Endodermal cell (in vitro differentiated cells): ENCODE measurements around the gene COL13A1. TPM values are rescaled to one million over a fixed set of nuclear protein-coding genes. Genes with fewer than 3 reads are reported as not detected.

ENCODE experiments used
- DNase-seq: peaks from one replicate; pipeline ENCODE4 v3.0.0-alpha.2; 2017
- H3K27ac ChIP-seq: 2 replicates; pipeline ENCODE4 v1.5.1; 2013; ENCODE audit warnings: mild to moderate bottlenecking, low read depth, low read length, moderate library complexity
- H3K27me3 ChIP-seq: 2 replicates; pipeline ENCODE4 v1.6.1; 2013; ENCODE audit warnings: mild to moderate bottlenecking, low read length, moderate library complexity; ENCODE audit not compliant: insufficient read depth, control insufficient read depth, poor library complexity, severe bottlenecking
- H3K36me3 ChIP-seq: 2 replicates; pipeline ENCODE4 v1.7.0; 2013; ENCODE audit warnings: mild to moderate bottlenecking, low read length, moderate library complexity; ENCODE audit not compliant: control insufficient read depth, insufficient read depth
- H3K4me1 ChIP-seq: one replicate; pipeline ENCODE4 v1.7.0; 2013; ENCODE audit warnings: low read length; ENCODE audit not compliant: control insufficient read depth, insufficient read depth
- H3K4me3 ChIP-seq: 2 replicates; pipeline ENCODE4 v1.5.1; 2013; ENCODE audit warnings: mild to moderate bottlenecking, low read length, moderate library complexity
- H3K9ac ChIP-seq: 2 replicates; pipeline ENCODE4 v1.6.1; 2013; ENCODE audit warnings: mild to moderate bottlenecking, low read length, moderate library complexity; ENCODE audit not compliant: poor library complexity, severe bottlenecking; ENCODE audit errors: extremely low read depth
- H3K9me3 ChIP-seq: 2 replicates; pipeline ENCODE4 v1.6.1; 2013; ENCODE audit warnings: mild to moderate bottlenecking, low read length, moderate library complexity; ENCODE audit not compliant: control insufficient read depth
- H3K27ac Mint-ChIP-seq: 2 replicates; pipeline ENCODE4 v1.8.0; 2020; ENCODE audit warnings: mixed read lengths
- H3K27me3 Mint-ChIP-seq: 2 replicates; pipeline ENCODE4 v1.8.0; 2021; ENCODE audit warnings: mild to moderate bottlenecking, mixed read lengths; ENCODE audit not compliant: insufficient read depth
- H3K36me3 Mint-ChIP-seq: 2 replicates; pipeline ENCODE4 v1.8.0; 2020; ENCODE audit warnings: low read depth, mixed read lengths
- H3K4me1 Mint-ChIP-seq: 2 replicates; pipeline ENCODE4 v1.8.0; 2020; ENCODE audit warnings: mixed read lengths
- H3K4me3 Mint-ChIP-seq: 2 replicates; pipeline ENCODE4 v1.8.0; 2020; ENCODE audit warnings: mild to moderate bottlenecking, moderate library complexity, mixed read lengths
- H3K9me3 Mint-ChIP-seq: 2 replicates; pipeline ENCODE4 v1.8.0; 2020; ENCODE audit warnings: mild to moderate bottlenecking, mixed read lengths
- WGBS, 2 experiments: methylation state at CpG; one replicate each; pipeline versions ENCODE4 v1.1.5 to v1.1.7; 2013; ENCODE audit warnings: missing lambda C conversion rate in 2 of 2, mixed read lengths in 1 of 2; ENCODE audit not compliant: insufficient coverage in 1 of 2, insufficient read length in 1 of 2; 5-methylcytosine and 5-hydroxymethylcytosine counted together
- total RNA-seq, 2 donors: library from RNA; stranded (reverse); fragmentation: NEBNext Ultra II Directional in 1 of 2; extraction: Animal tissue kit (Norgen Biotek cat#: 25700) in 1 of 2; gene quantifications; 2 replicates in 1 of 2; 3 replicates in 1 of 2; pipeline ENCODE4 v1.2.1, GENCODE V29; 2021
- TF ChIP-seq, protein P1 (sequence below): fragments of 200-600 bp; sonication (generic); conservative IDR thresholded peaks from 2 replicates; pipeline ENCODE4 v1.5.0; 2021; ENCODE audit warnings: antibody characterized with exemption, mild to moderate bottlenecking

Gene COL13A1
- total RNA-seq, 2 donors from 2014 or later: 15.9 to 20.7 TPM

- H3K27ac ChIP-seq: no peak overlapping the region
- H3K27me3 Mint-ChIP-seq: no peaks in the 10 kb centered on the region
- WGBS, 2 experiments: 92 to 95% methylated on average over 5 to 6 of the region's 6 CpGs
- no peak overlapping the region for H3K4me3 Mint-ChIP-seq
- H3K9me3 Mint-ChIP-seq: no peaks in the 10 kb centered on the region
- no peaks in the 10 kb centered on the region for H3K9me3 ChIP-seq
- no peaks in the 10 kb centered on the region for H3K27me3 ChIP-seq
- no peak overlapping the region for H3K4me3 ChIP-seq
- no peaks in the 10 kb centered on the region for H3K4me1 ChIP-seq
- H3K9ac ChIP-seq: no peak overlapping the region
- H3K36me3 ChIP-seq: no peaks in the 10 kb centered on the region
- H3K4me1 Mint-ChIP-seq: peaks cover 32% of the 10 kb centered on the region
- TF ChIP-seq, protein P1, sequence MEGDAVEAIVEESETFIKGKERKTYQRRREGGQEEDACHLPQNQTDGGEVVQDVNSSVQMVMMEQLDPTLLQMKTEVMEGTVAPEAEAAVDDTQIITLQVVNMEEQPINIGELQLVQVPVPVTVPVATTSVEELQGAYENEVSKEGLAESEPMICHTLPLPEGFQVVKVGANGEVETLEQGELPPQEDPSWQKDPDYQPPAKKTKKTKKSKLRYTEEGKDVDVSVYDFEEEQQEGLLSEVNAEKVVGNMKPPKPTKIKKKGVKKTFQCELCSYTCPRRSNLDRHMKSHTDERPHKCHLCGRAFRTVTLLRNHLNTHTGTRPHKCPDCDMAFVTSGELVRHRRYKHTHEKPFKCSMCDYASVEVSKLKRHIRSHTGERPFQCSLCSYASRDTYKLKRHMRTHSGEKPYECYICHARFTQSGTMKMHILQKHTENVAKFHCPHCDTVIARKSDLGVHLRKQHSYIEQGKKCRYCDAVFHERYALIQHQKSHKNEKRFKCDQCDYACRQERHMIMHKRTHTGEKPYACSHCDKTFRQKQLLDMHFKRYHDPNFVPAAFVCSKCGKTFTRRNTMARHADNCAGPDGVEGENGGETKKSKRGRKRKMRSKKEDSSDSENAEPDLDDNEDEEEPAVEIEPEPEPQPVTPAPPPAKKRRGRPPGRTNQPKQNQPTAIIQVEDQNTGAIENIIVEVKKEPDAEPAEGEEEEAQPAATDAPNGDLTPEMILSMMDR: no peak
- no peaks in the 10 kb centered on the region for H3K36me3 Mint-ChIP-seq
- no peak overlapping the region for H3K27ac Mint-ChIP-seq
- DNase-seq: no peak
Measured at GRCh38 chr10:69835233-69835632, 33.5 kb downstream of the COL13A1 start.

- TF ChIP-seq, protein P1: no peak
- Histone ChIP-seq H3K36me3 (no peaks in the 10 kb centered on the region), H3K4me3 (no peak overlapping the region), H3K27me3 (no peaks in the 10 kb centered on the region), H3K4me1 (no peaks in the 10 kb centered on the region), H3K9me3 (no peaks in the 10 kb centered on the region), H3K9ac (no peak overlapping the region), H3K27ac (no peak overlapping the region)
- Mint-ChIP-seq H3K9me3 (no peaks in the 10 kb centered on the region), H3K36me3 (no peaks in the 10 kb centered on the region), H3K27ac (no peak overlapping the region), H3K4me1 (peaks cover 28% of the 10 kb centered on the region), H3K4me3 (no peak overlapping the region), H3K27me3 (no peaks in the 10 kb centered on the region)
- WGBS, 2 experiments: 85 to 88% methylated on average over 2 to 8 of the region's 8 CpGs
- DNase-seq: no peak
Measured at GRCh38 chr10:69835875-69836730, 34.4 kb downstream of the COL13A1 start.

DNA sequence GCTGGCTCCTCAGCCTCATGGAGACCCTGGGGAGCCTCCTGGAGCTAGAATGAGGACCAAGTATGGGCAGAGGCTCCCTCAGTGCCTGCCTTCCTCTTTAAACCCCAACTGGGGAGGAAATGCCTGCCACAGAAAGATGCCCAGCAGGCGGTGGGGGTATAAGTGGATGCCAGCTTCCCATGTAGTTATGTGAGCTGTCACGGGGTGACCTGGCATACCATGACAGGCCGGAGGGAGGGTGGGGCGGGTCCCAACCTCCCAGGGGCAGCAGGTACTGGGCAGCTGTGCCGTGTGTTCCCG lies 35.0 kb downstream of the COL13A1 start:
- 90 to 97% methylated on average over 3 to 6 of the region's 6 CpGs for WGBS, 2 experiments
- DNase-seq: no peak
- Histone ChIP-seq H3K36me3 (no peaks in the 10 kb centered on the region), H3K9me3 (no peaks in the 10 kb centered on the region), H3K4me3 (no peak overlapping the region), H3K9ac (no peak overlapping the region), H3K4me1 (no peaks in the 10 kb centered on the region), H3K27ac (no peak overlapping the region), H3K27me3 (no peaks in the 10 kb centered on the region)
- H3K27me3 Mint-ChIP-seq: no peaks in the 10 kb centered on the region
- no peak overlapping the region for H3K27ac Mint-ChIP-seq
- no peaks in the 10 kb centered on the region for H3K9me3 Mint-ChIP-seq
- H3K4me3 Mint-ChIP-seq: no peak overlapping the region
- peaks cover 25% of the 10 kb centered on the region for H3K4me1 Mint-ChIP-seq
- TF ChIP-seq, protein P1: no peak
- H3K36me3 Mint-ChIP-seq: no peaks in the 10 kb centered on the region
